HCT116 (cell line): ENCODE data around the gene COG5. TPM values are rescaled to one million over a fixed set of nuclear protein-coding genes. Genes with fewer than 3 reads are reported as not detected.

ENCODE experiments used
- ATAC-seq: fragments of 200-7000 bp; cut with Tn5 transposase; 2 replicates; pipeline ENCODE4 v1.9.1; 2020; ENCODE audit warnings: mild to moderate bottlenecking, moderate library complexity
- BruUV-seq: library from RNA; stranded (reverse); fragments of 400-500 nt; replicated peaks from 2 replicates; lab custom pipeline; 2021; lab: Mats Ljungman, UMichigan
- CTCF ChIA-PET: fragments of 300-600 bp; sonication (Branson Sonifier 250); formaldehyde crosslinking; loops from one replicate; lab custom pipeline; 2021; ENCODE audit warnings: antibody characterized with exemption; lab: Charles Lee
- POLR2A ChIA-PET: fragments of 300-600, 350-600 bp; sonication (Branson Sonifier 250); formaldehyde crosslinking; loops from one replicate; lab custom pipeline; 2021; ENCODE audit warnings: antibody characterized with exemption; lab: Charles Lee
- RAD21 ChIA-PET, 2 experiments: fragments of 300-600 bp; sonication (Branson Sonifier 250); formaldehyde crosslinking; loops; one replicate each; lab custom pipeline; 2023; ENCODE audit warnings: low total read pairs in 2 of 2; ENCODE audit not compliant: uncharacterized antibody in 2 of 2, unreplicated experiment in 2 of 2, low non-redundant PET in 1 of 2; lab: Charles Lee
- DNase-seq: peaks from one replicate; pipeline ENCODE4 v3.0.0-alpha.2; 2010; ENCODE audit warnings: low read depth, low spot score
- H2AFZ ChIP-seq: fragments of 200-600 bp; shearing (Covaris generic), sonication (generic); 2 replicates; pipeline ENCODE4 v1.6.1; 2017; ENCODE audit warnings: low read depth, mixed run types, mixed read lengths, antibody characterized with exemption, low read length; ENCODE audit not compliant: poor library complexity, severe bottlenecking
- H3K27ac ChIP-seq: 2 replicates; pipeline ENCODE4 v1.5.1; 2012; ENCODE audit warnings: low read depth, low read length
- H3K27me3 ChIP-seq: fragments of 200-600 bp; sonication (generic); 2 replicates; pipeline ENCODE4 v1.6.1; 2016; ENCODE audit warnings: mixed run types, low read length, mixed read lengths; ENCODE audit not compliant: insufficient read depth
- H3K36me3 ChIP-seq, 2 experiments: fragments of 200-500 bp in 1 of 2; fragments of 200-600 bp in 1 of 2; sonication (Bioruptor generic) in 1 of 2; sonication (generic) in 1 of 2; 2 replicates each; pipeline versions ENCODE4 v1.5.1 to v1.6.1; 2014 to 2016; ENCODE audit warnings: low read length in 2 of 2, inconsistent platforms in 1 of 2, mixed read lengths in 1 of 2, mixed run types in 1 of 2; ENCODE audit not compliant: insufficient read depth in 2 of 2, control insufficient read depth in 1 of 2
- H3K4me1 ChIP-seq, 2 experiments: fragments of 200-600 bp in 1 of 2; sonication (generic) in 1 of 2; 2 replicates each; pipeline versions ENCODE4 v1.5.1 to v1.6.1; 2012 to 2017; ENCODE audit warnings: low read length in 2 of 2, inconsistent platforms in 1 of 2, mild to moderate bottlenecking in 1 of 2, mixed read lengths in 1 of 2, mixed run types in 1 of 2, moderate library complexity in 1 of 2; ENCODE audit not compliant: insufficient read depth in 2 of 2, control insufficient read depth in 1 of 2
- H3K4me2 ChIP-seq: fragments of 200-600 bp; sonication (generic); 2 replicates; pipeline ENCODE4 v1.6.1; 2017; ENCODE audit warnings: mixed run types, low read length, mixed read lengths
- H3K4me3 ChIP-seq, 2 experiments: fragments of 200-600 bp in 1 of 2; sonication (generic) in 1 of 2; replicated peaks in 1 of 2; 2 replicates each; pipeline ENCODE4 v1.5.1; 2011 to 2016; ENCODE audit warnings: low read length in 2 of 2, control low read depth in 1 of 2, low read depth in 1 of 2, mild to moderate bottlenecking in 1 of 2, mixed read lengths in 1 of 2, mixed run types in 1 of 2
- H3K79me2 ChIP-seq: fragments of 200-600 bp; sonication (generic); 2 replicates; pipeline ENCODE4 v1.6.1; 2017; ENCODE audit warnings: mild to moderate bottlenecking, mixed run types, low read length, moderate library complexity, mixed read lengths; ENCODE audit not compliant: insufficient read depth
- H3K9ac ChIP-seq: fragments of 200-600 bp; sonication (generic); 2 replicates; pipeline ENCODE4 v1.6.1; 2016; ENCODE audit warnings: low read length, mixed read lengths
- H3K9me2 ChIP-seq: fragments of 200-600 bp; sonication (generic), shearing (Covaris generic); 2 replicates; pipeline ENCODE4 v1.6.1; 2017; ENCODE audit warnings: mixed run types, mild to moderate bottlenecking, moderate library complexity; ENCODE audit not compliant: insufficient read depth
- H3K9me3 ChIP-seq, 2 experiments: fragments of 200-500 bp in 1 of 2; fragments of 200-600 bp in 1 of 2; sonication (Bioruptor generic) in 1 of 2; sonication (generic) in 1 of 2; 2 replicates each; pipeline ENCODE4 v1.6.1; 2014 to 2017; ENCODE audit warnings: low read length in 2 of 2, mixed read lengths in 2 of 2, inconsistent platforms in 1 of 2, low read depth in 1 of 2, mild to moderate bottlenecking in 1 of 2, mixed run types in 1 of 2, moderate library complexity in 1 of 2; ENCODE audit not compliant: control insufficient read depth in 1 of 2, insufficient read depth in 1 of 2
- H4K20me1 ChIP-seq: fragments of 200-600 bp; sonication (generic), shearing (Covaris generic); 2 replicates; pipeline ENCODE4 v1.6.1; 2017; ENCODE audit warnings: mixed run types, mild to moderate bottlenecking, moderate library complexity; ENCODE audit not compliant: insufficient read depth
- CBX3 ChIP-seq: IDR thresholded peaks from 2 replicates; pipeline ENCODE4 v1.6.1; 2012; ENCODE audit warnings: low read depth
- CEBPB ChIP-seq: IDR thresholded peaks from 2 replicates; pipeline ENCODE4 v1.6.1; 2012; ENCODE audit warnings: low read depth
- EGR1 ChIP-seq: IDR thresholded peaks from 2 replicates; pipeline ENCODE4 v1.6.1; 2012; ENCODE audit warnings: low read depth
- ELF1 ChIP-seq: IDR thresholded peaks from 2 replicates; pipeline ENCODE4 v1.6.1; 2012; ENCODE audit warnings: low read depth, borderline replicate concordance
- EZH2 ChIP-seq: fragments of 200-600 bp; sonication (generic); IDR thresholded peaks from 2 replicates; pipeline ENCODE4 v1.6.1; 2017; ENCODE audit warnings: antibody characterized with exemption, mixed run types
- EZH2phosphoT487 ChIP-seq: fragments of 200-600 bp; IDR thresholded peaks from 2 replicates; pipeline ENCODE4 v1.6.1; 2018; ENCODE audit warnings: antibody characterized with exemption, borderline replicate concordance
- FOSL1 ChIP-seq: IDR thresholded peaks from 2 replicates; pipeline ENCODE4 v1.6.1; 2012; ENCODE audit warnings: low read depth
- JUND ChIP-seq: IDR thresholded peaks from 2 replicates; pipeline ENCODE4 v1.6.1; 2012
- POLR2A ChIP-seq: IDR thresholded peaks from 2 replicates; pipeline ENCODE4 v1.7.0; 2011; ENCODE audit warnings: borderline replicate concordance; ENCODE audit not compliant: insufficient read depth, insufficient read length; ENCODE audit errors: extremely low read depth
- SIN3A ChIP-seq: IDR thresholded peaks from 2 replicates; pipeline ENCODE4 v1.6.1; 2012; ENCODE audit warnings: low read depth
- SP1 ChIP-seq: IDR thresholded peaks from 2 replicates; pipeline ENCODE4 v1.6.1; 2012; ENCODE audit warnings: low read depth
- SRF ChIP-seq: IDR thresholded peaks from 2 replicates; pipeline ENCODE4 v1.6.1; 2012; ENCODE audit warnings: low read depth
- TCF7L2 ChIP-seq: IDR thresholded peaks from 2 replicates; pipeline ENCODE4 v1.7.0; 2011; ENCODE audit warnings: borderline replicate concordance, inconsistent platforms; ENCODE audit not compliant: insufficient read depth, insufficient read length; ENCODE audit errors: extremely low read depth
- YY1 ChIP-seq: IDR thresholded peaks from 2 replicates; pipeline ENCODE4 v1.6.1; 2011; ENCODE audit warnings: low read length, low read depth, moderate library complexity, mild to moderate bottlenecking; ENCODE audit not compliant: insufficient replicate concordance; ENCODE audit errors: extremely low read depth
- ZFX ChIP-seq: fragments of 450-650 bp; IDR thresholded peaks from 2 replicates; pipeline ENCODE4 v1.6.1; 2017
- intact Hi-C: fragments of 100-400 bp; cut with micrococcal nuclease; formaldehyde crosslinking; loops from 2 replicates; pipeline ENCODE4 v1.10.0; 2022
- total RNA-seq: library from RNA; stranded (reverse); gene quantifications from one replicate; pipeline ENCODE4 v1.2.1, GENCODE V29; 2021; ENCODE audit not compliant: unreplicated experiment
- TF ChIP-seq, protein P1 (sequence below): IDR thresholded peaks from 2 replicates; pipeline ENCODE4 v1.6.1; 2012
- TF ChIP-seq, protein P2 (sequence below): IDR thresholded peaks from 2 replicates; pipeline ENCODE4 v1.6.1; 2012
- TF ChIP-seq, protein P3 (sequence below): IDR thresholded peaks from 2 replicates; pipeline ENCODE4 v1.6.1; 2012; ENCODE audit warnings: low read depth
- TF ChIP-seq, protein P4 (sequence below), 3 experiments: fragments of 200-600 bp in 1 of 3; sonication (generic) in 1 of 3; IDR thresholded peaks in 2 of 3; conservative IDR thresholded peaks in 1 of 3; 2 replicates each; pipeline ENCODE4 v1.5.1; 2012 to 2017; ENCODE audit warnings: low read depth in 2 of 3, low read length in 2 of 3, antibody characterized with exemption in 1 of 3, borderline replicate concordance in 1 of 3, control low read depth in 1 of 3, mild to moderate bottlenecking in 1 of 3, mixed read lengths in 1 of 3, mixed run types in 1 of 3, moderate library complexity in 1 of 3; ENCODE audit not compliant: insufficient read depth in 1 of 3

Gene COG5
- total RNA-seq, 1 experiment from 2014 or later: 30.7 TPM

DNA sequence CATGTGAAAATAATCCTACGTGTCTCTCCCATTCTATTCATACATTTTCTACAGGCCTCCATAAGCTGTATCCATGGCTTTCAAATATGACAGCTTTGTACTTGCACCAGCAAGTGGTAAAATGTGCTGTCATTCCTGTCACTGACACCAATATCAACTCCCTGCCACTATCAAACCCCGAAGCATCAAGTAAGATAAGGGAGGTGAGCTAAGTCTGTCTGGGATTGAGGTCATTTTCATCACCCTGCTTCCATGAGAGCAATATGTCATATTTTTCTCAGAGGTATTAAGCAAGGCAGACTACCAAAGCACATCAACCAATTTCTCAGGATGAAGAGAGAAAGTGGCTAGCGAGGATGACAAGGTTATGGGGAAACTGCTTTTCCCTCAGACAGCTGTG, 82.8 kb downstream of the COG5 start:
- no peak for DNase-seq
- no peak overlapping the region for H3K27ac ChIP-seq
- H2AFZ ChIP-seq: no peak overlapping the region
- H3K4me3 ChIP-seq: no peak overlapping the region
- no peaks in the 10 kb centered on the region for H3K4me1 ChIP-seq
- H3K79me2 ChIP-seq: no peaks in the 10 kb centered on the region
- H3K9ac ChIP-seq: no peak overlapping the region
- no peaks in the 10 kb centered on the region for H3K9me3 ChIP-seq
- H4K20me1 ChIP-seq: peaks cover 4% of the 10 kb centered on the region; the same call in 1 of the 2 replicates
- no peaks in the 10 kb centered on the region for H3K9me2 ChIP-seq
- H3K27me3 ChIP-seq: no peaks in the 10 kb centered on the region
- TF ChIP-seq POLR2A: no peak
- TF ChIP-seq, protein P1, sequence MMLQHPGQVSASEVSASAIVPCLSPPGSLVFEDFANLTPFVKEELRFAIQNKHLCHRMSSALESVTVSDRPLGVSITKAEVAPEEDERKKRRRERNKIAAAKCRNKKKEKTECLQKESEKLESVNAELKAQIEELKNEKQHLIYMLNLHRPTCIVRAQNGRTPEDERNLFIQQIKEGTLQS: no peak
- TF ChIP-seq, protein P2, sequence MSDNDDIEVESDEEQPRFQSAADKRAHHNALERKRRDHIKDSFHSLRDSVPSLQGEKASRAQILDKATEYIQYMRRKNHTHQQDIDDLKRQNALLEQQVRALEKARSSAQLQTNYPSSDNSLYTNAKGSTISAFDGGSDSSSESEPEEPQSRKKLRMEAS: no peak
- TF ChIP-seq EGR1: no peak
- TF ChIP-seq, protein P3, sequence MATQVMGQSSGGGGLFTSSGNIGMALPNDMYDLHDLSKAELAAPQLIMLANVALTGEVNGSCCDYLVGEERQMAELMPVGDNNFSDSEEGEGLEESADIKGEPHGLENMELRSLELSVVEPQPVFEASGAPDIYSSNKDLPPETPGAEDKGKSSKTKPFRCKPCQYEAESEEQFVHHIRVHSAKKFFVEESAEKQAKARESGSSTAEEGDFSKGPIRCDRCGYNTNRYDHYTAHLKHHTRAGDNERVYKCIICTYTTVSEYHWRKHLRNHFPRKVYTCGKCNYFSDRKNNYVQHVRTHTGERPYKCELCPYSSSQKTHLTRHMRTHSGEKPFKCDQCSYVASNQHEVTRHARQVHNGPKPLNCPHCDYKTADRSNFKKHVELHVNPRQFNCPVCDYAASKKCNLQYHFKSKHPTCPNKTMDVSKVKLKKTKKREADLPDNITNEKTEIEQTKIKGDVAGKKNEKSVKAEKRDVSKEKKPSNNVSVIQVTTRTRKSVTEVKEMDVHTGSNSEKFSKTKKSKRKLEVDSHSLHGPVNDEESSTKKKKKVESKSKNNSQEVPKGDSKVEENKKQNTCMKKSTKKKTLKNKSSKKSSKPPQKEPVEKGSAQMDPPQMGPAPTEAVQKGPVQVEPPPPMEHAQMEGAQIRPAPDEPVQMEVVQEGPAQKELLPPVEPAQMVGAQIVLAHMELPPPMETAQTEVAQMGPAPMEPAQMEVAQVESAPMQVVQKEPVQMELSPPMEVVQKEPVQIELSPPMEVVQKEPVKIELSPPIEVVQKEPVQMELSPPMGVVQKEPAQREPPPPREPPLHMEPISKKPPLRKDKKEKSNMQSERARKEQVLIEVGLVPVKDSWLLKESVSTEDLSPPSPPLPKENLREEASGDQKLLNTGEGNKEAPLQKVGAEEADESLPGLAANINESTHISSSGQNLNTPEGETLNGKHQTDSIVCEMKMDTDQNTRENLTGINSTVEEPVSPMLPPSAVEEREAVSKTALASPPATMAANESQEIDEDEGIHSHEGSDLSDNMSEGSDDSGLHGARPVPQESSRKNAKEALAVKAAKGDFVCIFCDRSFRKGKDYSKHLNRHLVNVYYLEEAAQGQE: no peak
- TF ChIP-seq YY1: no peak
- no peak for TF ChIP-seq ZFX
- TF ChIP-seq FOSL1: no peak
- no peak for TF ChIP-seq SIN3A
- no peak for TF ChIP-seq EZH2
- TF ChIP-seq SRF: no peak
- TF ChIP-seq JUND: no peak
- TF ChIP-seq CEBPB: no peak
- TF ChIP-seq, protein P4, sequence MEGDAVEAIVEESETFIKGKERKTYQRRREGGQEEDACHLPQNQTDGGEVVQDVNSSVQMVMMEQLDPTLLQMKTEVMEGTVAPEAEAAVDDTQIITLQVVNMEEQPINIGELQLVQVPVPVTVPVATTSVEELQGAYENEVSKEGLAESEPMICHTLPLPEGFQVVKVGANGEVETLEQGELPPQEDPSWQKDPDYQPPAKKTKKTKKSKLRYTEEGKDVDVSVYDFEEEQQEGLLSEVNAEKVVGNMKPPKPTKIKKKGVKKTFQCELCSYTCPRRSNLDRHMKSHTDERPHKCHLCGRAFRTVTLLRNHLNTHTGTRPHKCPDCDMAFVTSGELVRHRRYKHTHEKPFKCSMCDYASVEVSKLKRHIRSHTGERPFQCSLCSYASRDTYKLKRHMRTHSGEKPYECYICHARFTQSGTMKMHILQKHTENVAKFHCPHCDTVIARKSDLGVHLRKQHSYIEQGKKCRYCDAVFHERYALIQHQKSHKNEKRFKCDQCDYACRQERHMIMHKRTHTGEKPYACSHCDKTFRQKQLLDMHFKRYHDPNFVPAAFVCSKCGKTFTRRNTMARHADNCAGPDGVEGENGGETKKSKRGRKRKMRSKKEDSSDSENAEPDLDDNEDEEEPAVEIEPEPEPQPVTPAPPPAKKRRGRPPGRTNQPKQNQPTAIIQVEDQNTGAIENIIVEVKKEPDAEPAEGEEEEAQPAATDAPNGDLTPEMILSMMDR (IDR thresholded peaks at IDR 0.05 in 2 of 3, conservative IDR thresholded peaks at IDR 0.05 in 1 of 3; ENCODE audit: borderline replicate concordance in 1 of 3, insufficient read depth in 1 of 3, low read depth in 2 of 3, low read length in 2 of 3): no peak
- TF ChIP-seq TCF7L2: no peak
- no peak for TF ChIP-seq SP1
- no peak for TF ChIP-seq ELF1
- no peak for TF ChIP-seq CBX3
- TF ChIP-seq EZH2phosphoT487: no peak
- RAD21 ChIA-PET: no interaction called here
- no peak overlapping the region for H3K4me2 ChIP-seq
- no TSS peak for BruUV-seq
- no peak for ATAC-seq
- CTCF ChIA-PET: interaction anchor here (1.6 kb wide), 1 partner anchor 18 kb away, joined by 4 read pairs; no protein-coding TSS in a partner anchor
- H3K36me3 ChIP-seq: no peaks in the 10 kb centered on the region
- intact Hi-C loops: no loop called here
- POLR2A ChIA-PET: interaction anchor here (1.2 kb wide), 1 partner anchor 9 kb away, joined by 3 read pairs; no protein-coding TSS in a partner anchor
